ENCODE results near the gene TLL1. TPM values are rescaled to one million over a fixed set of nuclear protein-coding genes. Genes with fewer than 3 reads are reported as not detected.

TLL1 gene
- total RNA-seq, 1 experiment from 2014 or later = 14.3 TPM

DNA sequence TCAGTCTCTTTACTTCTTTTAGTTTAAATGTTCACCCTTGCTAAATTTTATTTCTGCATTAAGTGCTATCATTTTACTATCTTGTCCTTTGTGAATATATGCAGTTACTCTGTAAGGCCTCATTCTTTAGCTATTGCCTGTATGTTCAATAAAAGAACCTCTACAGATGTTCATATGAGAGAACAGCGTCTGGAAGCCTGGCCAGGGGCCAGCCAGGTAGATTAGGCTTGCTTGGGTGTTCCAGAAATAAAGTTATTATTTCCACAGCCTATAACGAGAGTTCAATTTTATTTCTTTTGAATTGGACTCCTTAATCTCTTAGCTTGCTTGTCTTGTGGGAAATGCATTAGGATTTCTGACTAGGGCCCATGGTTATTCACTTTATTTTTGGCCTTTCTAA is 214.5 kb downstream of the TLL1 start:
- intact Hi-C loops (cut with micrococcal nuclease; ENCODE audit: unreplicated experiment) = no loop called here
- BruUV-seq (replicated peaks) = no TSS peak
- POLR2A ChIA-PET (ENCODE audit: low non-redundant PET) = no interaction called here
- peaks cover 10% of the 10 kb centered on the region for H3K4me1 ChIP-seq (ENCODE audit: insufficient read depth, low read length, poor library complexity, severe bottlenecking)
- no peaks in the 10 kb centered on the region for H3K9me3 ChIP-seq (ENCODE audit: low read depth, low read length, poor library complexity, severe bottlenecking)
- TF ChIP-seq, protein P1, sequence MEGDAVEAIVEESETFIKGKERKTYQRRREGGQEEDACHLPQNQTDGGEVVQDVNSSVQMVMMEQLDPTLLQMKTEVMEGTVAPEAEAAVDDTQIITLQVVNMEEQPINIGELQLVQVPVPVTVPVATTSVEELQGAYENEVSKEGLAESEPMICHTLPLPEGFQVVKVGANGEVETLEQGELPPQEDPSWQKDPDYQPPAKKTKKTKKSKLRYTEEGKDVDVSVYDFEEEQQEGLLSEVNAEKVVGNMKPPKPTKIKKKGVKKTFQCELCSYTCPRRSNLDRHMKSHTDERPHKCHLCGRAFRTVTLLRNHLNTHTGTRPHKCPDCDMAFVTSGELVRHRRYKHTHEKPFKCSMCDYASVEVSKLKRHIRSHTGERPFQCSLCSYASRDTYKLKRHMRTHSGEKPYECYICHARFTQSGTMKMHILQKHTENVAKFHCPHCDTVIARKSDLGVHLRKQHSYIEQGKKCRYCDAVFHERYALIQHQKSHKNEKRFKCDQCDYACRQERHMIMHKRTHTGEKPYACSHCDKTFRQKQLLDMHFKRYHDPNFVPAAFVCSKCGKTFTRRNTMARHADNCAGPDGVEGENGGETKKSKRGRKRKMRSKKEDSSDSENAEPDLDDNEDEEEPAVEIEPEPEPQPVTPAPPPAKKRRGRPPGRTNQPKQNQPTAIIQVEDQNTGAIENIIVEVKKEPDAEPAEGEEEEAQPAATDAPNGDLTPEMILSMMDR (conservative IDR thresholded peaks at IDR 0.05; ENCODE audit: low read depth, low read length) = no peak
- TF ChIP-seq EZH2 (IDR thresholded peaks at IDR 0.05; ENCODE audit: borderline replicate concordance, low read depth, low read length, poor library complexity, severe bottlenecking) = no peak
- H3K4me3 ChIP-seq (ENCODE audit: low read depth, low read length, poor library complexity, severe bottlenecking) = no peak overlapping the region
- no peak overlapping the region for H3K27ac ChIP-seq (ENCODE audit: low read depth, low read length, poor library complexity, severe bottlenecking)
- no peaks in the 10 kb centered on the region for H3K36me3 ChIP-seq (ENCODE audit: insufficient read depth, low read length, poor library complexity, severe bottlenecking)
- CTCF ChIA-PET = no interaction called here
- H3K27me3 ChIP-seq (replicated peaks; ENCODE audit: insufficient read depth, low read depth, low read length, poor library complexity) = no peaks in the 10 kb centered on the region
- DNase-seq (ENCODE audit: low spot score) = no peak

DNA sequence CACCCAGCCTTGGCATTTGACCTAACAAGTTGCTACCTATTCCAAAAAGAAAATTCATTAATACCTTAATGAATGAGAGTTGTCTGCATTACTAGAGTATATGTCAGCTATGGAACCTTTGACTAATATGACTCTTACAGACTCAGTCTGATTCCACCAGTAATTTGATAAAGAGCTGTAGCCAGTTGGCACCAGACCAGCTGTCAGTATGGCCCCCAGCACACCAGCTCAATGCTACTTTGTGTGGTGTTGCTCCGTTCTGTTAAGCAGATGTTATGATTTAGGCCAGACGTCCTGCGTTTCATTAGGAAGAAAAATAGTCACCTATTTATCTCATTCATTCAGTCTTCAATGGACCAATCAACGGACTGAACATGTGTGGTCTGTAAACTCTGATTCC is 215.5 kb downstream of the TLL1 start:
- no TSS peak for BruUV-seq (replicated peaks)
- intact Hi-C loops (cut with micrococcal nuclease; ENCODE audit: unreplicated experiment) = no loop called here
- CTCF ChIA-PET = no interaction called here
- TF ChIP-seq EZH2 (IDR thresholded peaks at IDR 0.05; ENCODE audit: borderline replicate concordance, low read depth, low read length, poor library complexity, severe bottlenecking) = no peak
- TF ChIP-seq, protein P1 (conservative IDR thresholded peaks at IDR 0.05; ENCODE audit: low read depth, low read length) = no peak
- POLR2A ChIA-PET (ENCODE audit: low non-redundant PET) = no interaction called here
- Histone ChIP-seq H3K9me3 (ENCODE audit: low read depth, low read length, poor library complexity, severe bottlenecking) (no peaks in the 10 kb centered on the region), H3K4me1 (ENCODE audit: insufficient read depth, low read length, poor library complexity, severe bottlenecking) (peaks cover 10% of the 10 kb centered on the region), H3K4me3 (ENCODE audit: low read depth, low read length, poor library complexity, severe bottlenecking) (no peak overlapping the region), H3K27ac (ENCODE audit: low read depth, low read length, poor library complexity, severe bottlenecking) (no peak overlapping the region), H3K36me3 (ENCODE audit: insufficient read depth, low read length, poor library complexity, severe bottlenecking) (no peaks in the 10 kb centered on the region), H3K27me3 (replicated peaks; ENCODE audit: insufficient read depth, low read depth, low read length, poor library complexity) (no peaks in the 10 kb centered on the region)
- no peak for DNase-seq (ENCODE audit: low spot score)

DNA sequence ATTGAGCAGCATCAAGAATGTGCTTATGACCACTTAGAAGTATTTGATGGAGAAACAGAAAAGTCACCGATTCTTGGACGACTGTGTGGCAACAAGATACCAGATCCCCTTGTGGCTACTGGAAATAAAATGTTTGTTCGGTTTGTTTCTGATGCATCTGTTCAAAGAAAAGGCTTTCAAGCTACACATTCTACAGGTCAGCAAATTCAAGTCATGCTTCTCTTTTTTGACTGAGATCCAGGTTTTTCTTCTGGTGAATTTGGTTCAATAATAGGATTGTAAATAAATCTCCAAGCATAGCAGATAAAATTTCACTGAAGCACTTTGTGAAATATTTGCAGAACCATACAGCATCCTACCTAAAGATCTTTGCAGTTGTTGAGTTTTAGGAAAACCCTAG is 218.1 kb downstream of the TLL1 start:
- H3K27me3 ChIP-seq (replicated peaks; ENCODE audit: insufficient read depth, low read depth, low read length, poor library complexity) = no peaks in the 10 kb centered on the region
- no peak overlapping the region for H3K4me3 ChIP-seq (ENCODE audit: low read depth, low read length, poor library complexity, severe bottlenecking)
- intact Hi-C loops (cut with micrococcal nuclease; ENCODE audit: unreplicated experiment) = loop anchor here (2.0 to 5.0 kb wide), 4 partner anchors 219 to 959 kb away; partner anchors contain the start of gene TLL1
- CTCF ChIA-PET = interaction anchor here (1.1 to 1.5 kb wide), 3 partner anchors 554 to 960 kb away, joined by 4 to 10 read pairs (median 6); no protein-coding TSS in a partner anchor
- no TSS peak for BruUV-seq (replicated peaks)
- TF ChIP-seq EZH2 (IDR thresholded peaks at IDR 0.05; ENCODE audit: borderline replicate concordance, low read depth, low read length, poor library complexity, severe bottlenecking) = no peak
- TF ChIP-seq, protein P1 (conservative IDR thresholded peaks at IDR 0.05; ENCODE audit: low read depth, low read length) = 0 out of 2 replicates have a peak, but pooled peaks have one; percentile 11
- DNase-seq (ENCODE audit: low spot score) = peak; percentile 35
- peaks cover 10% of the 10 kb centered on the region for H3K4me1 ChIP-seq (ENCODE audit: insufficient read depth, low read length, poor library complexity, severe bottlenecking)
- no peak overlapping the region for H3K27ac ChIP-seq (ENCODE audit: low read depth, low read length, poor library complexity, severe bottlenecking)
- no peaks in the 10 kb centered on the region for H3K9me3 ChIP-seq (ENCODE audit: low read depth, low read length, poor library complexity, severe bottlenecking)
- POLR2A ChIA-PET (ENCODE audit: low non-redundant PET) = no interaction called here
- no peaks in the 10 kb centered on the region for H3K36me3 ChIP-seq (ENCODE audit: insufficient read depth, low read length, poor library complexity, severe bottlenecking)
